ENCODE measurements around the gene PRSS56.

DNA sequence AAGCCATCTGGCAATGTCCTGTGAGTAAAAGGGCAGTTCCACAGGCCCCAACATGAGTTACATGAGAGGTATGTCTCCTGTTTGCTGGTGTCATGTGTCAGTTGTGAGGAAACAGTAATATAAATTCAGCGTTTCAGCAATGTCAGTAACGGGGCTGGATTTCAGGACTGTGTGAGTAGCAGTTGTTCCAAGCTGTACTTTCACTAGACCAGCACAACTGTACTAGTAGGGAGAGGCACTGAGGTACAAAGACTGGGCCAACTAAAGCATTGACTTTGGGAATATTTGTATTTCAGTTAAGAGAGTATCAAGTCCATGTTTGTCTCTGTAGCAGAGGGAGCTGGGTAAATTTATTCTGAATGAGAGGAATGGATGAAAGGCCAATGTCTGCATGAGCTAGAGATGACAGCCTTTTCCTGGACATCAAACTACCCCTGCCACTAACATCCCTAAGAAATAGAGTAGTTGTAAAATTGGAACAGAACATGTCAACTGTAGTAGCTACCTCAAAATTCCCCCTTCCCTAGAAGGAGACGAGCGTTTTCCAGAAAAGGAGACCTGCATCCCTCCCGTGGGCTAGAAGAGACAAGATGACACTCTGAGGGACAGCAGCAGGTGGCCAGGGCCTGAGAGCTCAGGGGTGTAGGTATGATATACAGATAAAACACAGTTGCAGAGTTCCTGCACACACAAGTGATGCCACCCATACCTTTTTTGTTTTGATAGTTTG lies 54.7 kb downstream of the PRSS56 start:
- TF ChIP-seq, protein P1, sequence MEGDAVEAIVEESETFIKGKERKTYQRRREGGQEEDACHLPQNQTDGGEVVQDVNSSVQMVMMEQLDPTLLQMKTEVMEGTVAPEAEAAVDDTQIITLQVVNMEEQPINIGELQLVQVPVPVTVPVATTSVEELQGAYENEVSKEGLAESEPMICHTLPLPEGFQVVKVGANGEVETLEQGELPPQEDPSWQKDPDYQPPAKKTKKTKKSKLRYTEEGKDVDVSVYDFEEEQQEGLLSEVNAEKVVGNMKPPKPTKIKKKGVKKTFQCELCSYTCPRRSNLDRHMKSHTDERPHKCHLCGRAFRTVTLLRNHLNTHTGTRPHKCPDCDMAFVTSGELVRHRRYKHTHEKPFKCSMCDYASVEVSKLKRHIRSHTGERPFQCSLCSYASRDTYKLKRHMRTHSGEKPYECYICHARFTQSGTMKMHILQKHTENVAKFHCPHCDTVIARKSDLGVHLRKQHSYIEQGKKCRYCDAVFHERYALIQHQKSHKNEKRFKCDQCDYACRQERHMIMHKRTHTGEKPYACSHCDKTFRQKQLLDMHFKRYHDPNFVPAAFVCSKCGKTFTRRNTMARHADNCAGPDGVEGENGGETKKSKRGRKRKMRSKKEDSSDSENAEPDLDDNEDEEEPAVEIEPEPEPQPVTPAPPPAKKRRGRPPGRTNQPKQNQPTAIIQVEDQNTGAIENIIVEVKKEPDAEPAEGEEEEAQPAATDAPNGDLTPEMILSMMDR (IDR thresholded peaks at IDR 0.05) = no peak
- TF ChIP-seq POLR2A (IDR thresholded peaks at IDR 0.05) = no peak
- TF ChIP-seq EP300 (IDR thresholded peaks at IDR 0.05) = no peak

All from ovary (tissue), 3 donors.